Breast epithelium (tissue), 3 donors: ENCODE results near the gene ATXN7L1.

Source experiments
- POLR2A ChIP-seq: fragments of 450-650 bp; IDR thresholded peaks from one replicate; pipeline ENCODE4 v1.6.1; 2016; ENCODE audit warnings: antibody characterized with exemption, mild to moderate bottlenecking, moderate library complexity
- TF ChIP-seq, protein P1 (sequence below), 3 donors: fragments of 450-650 bp; IDR thresholded peaks; one replicate each; pipeline ENCODE4 v1.5.1; 2016 to 2017; ENCODE audit warnings: antibody characterized with exemption in 3 of 3, mild to moderate bottlenecking in 3 of 3, moderate library complexity in 3 of 3

DNA sequence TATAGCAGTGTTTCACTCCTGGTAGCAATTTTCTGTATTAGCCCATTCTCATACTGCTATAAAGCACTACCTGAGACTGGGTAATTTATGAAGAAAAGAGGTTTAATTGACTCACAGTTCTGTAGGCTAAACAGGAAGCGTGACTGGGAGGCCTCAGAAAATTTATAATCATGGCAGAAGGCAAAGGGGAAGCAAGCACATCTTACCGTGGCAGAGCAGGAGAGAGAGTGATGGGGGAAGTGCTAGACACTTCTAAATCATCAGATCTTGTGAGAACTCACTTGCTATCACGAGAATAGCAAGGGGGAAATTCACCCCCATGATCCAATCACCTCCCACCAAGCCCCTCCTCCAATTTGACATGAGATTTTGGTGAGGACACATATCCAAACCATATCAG lies 163.5 kb downstream of the ATXN7L1 start:
- TF ChIP-seq, protein P1, sequence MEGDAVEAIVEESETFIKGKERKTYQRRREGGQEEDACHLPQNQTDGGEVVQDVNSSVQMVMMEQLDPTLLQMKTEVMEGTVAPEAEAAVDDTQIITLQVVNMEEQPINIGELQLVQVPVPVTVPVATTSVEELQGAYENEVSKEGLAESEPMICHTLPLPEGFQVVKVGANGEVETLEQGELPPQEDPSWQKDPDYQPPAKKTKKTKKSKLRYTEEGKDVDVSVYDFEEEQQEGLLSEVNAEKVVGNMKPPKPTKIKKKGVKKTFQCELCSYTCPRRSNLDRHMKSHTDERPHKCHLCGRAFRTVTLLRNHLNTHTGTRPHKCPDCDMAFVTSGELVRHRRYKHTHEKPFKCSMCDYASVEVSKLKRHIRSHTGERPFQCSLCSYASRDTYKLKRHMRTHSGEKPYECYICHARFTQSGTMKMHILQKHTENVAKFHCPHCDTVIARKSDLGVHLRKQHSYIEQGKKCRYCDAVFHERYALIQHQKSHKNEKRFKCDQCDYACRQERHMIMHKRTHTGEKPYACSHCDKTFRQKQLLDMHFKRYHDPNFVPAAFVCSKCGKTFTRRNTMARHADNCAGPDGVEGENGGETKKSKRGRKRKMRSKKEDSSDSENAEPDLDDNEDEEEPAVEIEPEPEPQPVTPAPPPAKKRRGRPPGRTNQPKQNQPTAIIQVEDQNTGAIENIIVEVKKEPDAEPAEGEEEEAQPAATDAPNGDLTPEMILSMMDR (IDR thresholded peaks at IDR 0.05): no peak
- TF ChIP-seq POLR2A: no peak
